Calu3 (cell line): ENCODE results near the gene FAM131B. TPM values are rescaled to one million over a fixed set of nuclear protein-coding genes. Genes with fewer than 3 reads are reported as not detected.

Experiments used
- BruUV-seq: library from RNA; stranded (reverse); fragments of 400-500 nt; replicated peaks from 2 replicates; lab custom pipeline; 2021; lab: Mats Ljungman, UMichigan
- CTCF ChIA-PET: fragments of 300-600 bp; sonication (Branson Sonifier 250); formaldehyde crosslinking; loops from one replicate; lab custom pipeline; 2022; ENCODE audit warnings: antibody characterized with exemption; lab: Charles Lee
- DNase-seq: peaks from one replicate; pipeline ENCODE4 v3.0.0; 2022
- H3K27ac Mint-ChIP-seq: one replicate; pipeline ENCODE4 v1.8.0; 2022; ENCODE audit warnings: mixed read lengths; ENCODE audit not compliant: unreplicated experiment
- H3K27me3 Mint-ChIP-seq: one replicate; pipeline ENCODE4 v1.8.0; 2022; ENCODE audit warnings: mixed read lengths; ENCODE audit not compliant: unreplicated experiment
- H3K36me3 Mint-ChIP-seq: one replicate; pipeline ENCODE4 v1.8.0; 2022; ENCODE audit warnings: mild to moderate bottlenecking, moderate library complexity, mixed read lengths; ENCODE audit not compliant: insufficient read depth, unreplicated experiment
- H3K4me1 Mint-ChIP-seq: one replicate; pipeline ENCODE4 v1.8.0; 2022; ENCODE audit warnings: mild to moderate bottlenecking, low read depth, mixed read lengths; ENCODE audit not compliant: unreplicated experiment
- H3K4me3 Mint-ChIP-seq: one replicate; pipeline ENCODE4 v1.8.0; 2022; ENCODE audit warnings: mild to moderate bottlenecking, low read depth, moderate library complexity, mixed read lengths; ENCODE audit not compliant: unreplicated experiment
- H3K9me3 Mint-ChIP-seq: one replicate; pipeline ENCODE4 v1.8.0; 2022; ENCODE audit warnings: low read depth, mixed read lengths; ENCODE audit not compliant: unreplicated experiment
- intact Hi-C: fragments of 100-400 bp; cut with micrococcal nuclease; formaldehyde crosslinking; loops from one replicate; pipeline ENCODE4 v1.10.0; 2022; ENCODE audit not compliant: unreplicated experiment
- total RNA-seq: library from RNA; stranded (reverse); gene quantifications from 2 replicates; pipeline ENCODE4 v1.2.3, GENCODE V29; 2022
- TF ChIP-seq, protein P1 (sequence below): fragments of 200-600 bp; IDR thresholded peaks from one replicate; pipeline ENCODE4 v1.8.0; 2022; ENCODE audit warnings: antibody characterized with exemption; ENCODE audit not compliant: unreplicated experiment

Gene FAM131B
- total RNA-seq, 1 experiment from 2014 or later = 0.19 TPM

DNA sequence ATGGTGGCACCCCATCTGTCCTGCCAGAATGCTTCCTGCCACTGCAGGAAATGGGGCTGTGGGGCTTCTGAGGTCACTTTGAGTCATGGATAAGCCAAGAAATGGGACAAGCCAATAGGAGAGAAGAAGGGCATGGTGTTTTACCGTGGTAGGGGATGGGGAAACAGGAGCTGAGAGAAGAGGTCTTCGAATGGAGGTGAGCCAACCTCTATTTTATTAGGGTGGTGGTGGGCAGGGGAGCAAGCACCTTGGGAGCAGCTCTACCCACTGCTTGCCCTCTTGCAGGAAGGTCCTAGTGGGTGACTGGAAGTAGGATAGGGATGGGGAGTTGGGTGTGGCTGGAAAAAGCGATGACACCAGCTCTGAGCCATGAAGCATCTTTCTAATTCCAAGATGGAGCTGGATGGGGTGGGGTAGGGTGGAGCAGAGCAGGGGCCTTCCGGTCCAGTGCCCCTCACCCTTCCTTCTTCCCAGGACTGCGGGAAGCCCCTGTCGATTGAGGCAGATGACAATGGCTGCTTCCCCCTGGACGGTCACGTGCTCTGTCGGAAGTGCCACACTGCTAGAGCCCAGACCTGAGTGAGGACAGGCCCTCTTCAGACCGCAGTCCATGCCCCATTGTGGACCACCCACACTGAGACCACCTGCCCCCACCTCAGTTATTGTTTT is 27.7 kb upstream of the FAM131B start:
- Mint-ChIP-seq H3K36me3 (peaks cover 52% of the 10 kb centered on the region), H3K4me1 (no peaks in the 10 kb centered on the region), H3K4me3 (no peak overlapping the region), H3K27me3 (no peaks in the 10 kb centered on the region), H3K27ac (no peak overlapping the region), H3K9me3 (no peaks in the 10 kb centered on the region)
- intact Hi-C loops = no loop called here
- DNase-seq = no peak
- CTCF ChIA-PET = no interaction called here
- TSS peak; percentile 48 for BruUV-seq
- TF ChIP-seq, protein P1, sequence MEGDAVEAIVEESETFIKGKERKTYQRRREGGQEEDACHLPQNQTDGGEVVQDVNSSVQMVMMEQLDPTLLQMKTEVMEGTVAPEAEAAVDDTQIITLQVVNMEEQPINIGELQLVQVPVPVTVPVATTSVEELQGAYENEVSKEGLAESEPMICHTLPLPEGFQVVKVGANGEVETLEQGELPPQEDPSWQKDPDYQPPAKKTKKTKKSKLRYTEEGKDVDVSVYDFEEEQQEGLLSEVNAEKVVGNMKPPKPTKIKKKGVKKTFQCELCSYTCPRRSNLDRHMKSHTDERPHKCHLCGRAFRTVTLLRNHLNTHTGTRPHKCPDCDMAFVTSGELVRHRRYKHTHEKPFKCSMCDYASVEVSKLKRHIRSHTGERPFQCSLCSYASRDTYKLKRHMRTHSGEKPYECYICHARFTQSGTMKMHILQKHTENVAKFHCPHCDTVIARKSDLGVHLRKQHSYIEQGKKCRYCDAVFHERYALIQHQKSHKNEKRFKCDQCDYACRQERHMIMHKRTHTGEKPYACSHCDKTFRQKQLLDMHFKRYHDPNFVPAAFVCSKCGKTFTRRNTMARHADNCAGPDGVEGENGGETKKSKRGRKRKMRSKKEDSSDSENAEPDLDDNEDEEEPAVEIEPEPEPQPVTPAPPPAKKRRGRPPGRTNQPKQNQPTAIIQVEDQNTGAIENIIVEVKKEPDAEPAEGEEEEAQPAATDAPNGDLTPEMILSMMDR = no peak

DNA sequence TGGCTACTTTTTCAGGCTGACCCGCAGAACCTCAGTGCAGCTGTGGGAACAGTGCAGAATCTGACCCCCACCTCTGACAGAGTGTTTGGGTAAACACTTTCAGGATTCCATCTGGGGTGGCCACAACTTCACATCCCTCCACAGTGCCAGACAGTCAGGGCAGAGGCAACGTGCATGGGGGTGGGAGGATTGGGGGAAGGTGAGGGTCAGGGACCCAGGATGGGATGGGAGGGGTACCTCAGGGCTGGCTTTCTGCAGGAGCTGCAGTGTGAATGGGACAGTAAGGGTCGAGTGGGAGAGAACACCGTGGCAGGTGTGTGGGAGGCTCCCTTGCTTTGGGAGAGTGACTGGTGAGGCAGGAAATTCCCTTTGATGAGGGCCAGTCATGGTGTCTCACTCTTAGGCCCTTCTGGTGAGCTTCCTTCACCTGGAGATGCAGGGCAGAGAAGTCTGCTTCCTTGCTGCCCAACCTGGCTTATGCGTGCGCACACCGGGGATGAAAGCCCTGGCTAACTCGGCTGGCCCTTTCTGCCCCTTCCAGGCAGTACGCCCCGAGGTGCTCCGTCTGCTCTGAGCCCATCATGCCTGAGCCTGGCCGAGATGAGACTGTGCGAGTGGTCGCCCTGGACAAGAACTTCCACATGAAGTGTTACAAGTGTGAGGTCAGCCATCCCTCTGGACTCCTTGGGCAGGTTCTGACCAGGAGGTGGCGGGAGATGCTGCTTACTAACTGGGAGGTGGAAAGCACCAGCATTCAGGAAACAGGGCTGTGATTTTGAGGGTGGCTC is 27.0 kb upstream of the FAM131B start:
- Mint-ChIP-seq H3K36me3 (peaks cover 47% of the 10 kb centered on the region), H3K27me3 (no peaks in the 10 kb centered on the region), H3K9me3 (no peaks in the 10 kb centered on the region), H3K27ac (no peak overlapping the region), H3K4me3 (no peak overlapping the region), H3K4me1 (no peaks in the 10 kb centered on the region)
- no peak for DNase-seq
- TF ChIP-seq, protein P1 = no peak
- intact Hi-C loops = no loop called here
- no TSS peak for BruUV-seq
- CTCF ChIA-PET = no interaction called here

DNA sequence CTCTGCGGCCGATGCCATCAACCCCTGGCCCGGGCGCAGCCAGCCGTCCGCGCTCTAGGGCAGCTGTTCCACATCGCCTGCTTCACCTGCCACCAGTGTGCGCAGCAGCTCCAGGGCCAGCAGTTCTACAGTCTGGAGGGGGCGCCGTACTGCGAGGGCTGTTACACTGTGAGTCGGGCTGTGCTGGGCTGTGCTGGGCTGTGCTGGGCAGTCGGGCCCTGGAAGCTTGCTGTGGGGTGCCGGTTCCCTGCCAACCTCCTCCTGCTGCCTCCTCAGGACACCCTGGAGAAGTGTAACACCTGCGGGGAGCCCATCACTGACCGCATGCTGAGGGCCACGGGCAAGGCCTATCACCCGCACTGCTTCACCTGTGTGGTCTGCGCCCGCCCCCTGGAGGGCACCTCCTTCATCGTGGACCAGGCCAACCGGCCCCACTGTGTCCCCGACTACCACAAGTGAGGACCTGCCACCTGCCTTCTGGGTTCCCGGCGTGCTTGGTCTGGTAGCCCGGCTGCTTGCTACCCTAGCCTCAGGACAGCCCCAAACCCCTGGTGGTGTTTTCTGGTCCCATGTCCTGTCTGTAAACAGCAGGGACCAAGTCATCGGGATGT is 26.1 kb upstream of the FAM131B start:
- H3K27ac Mint-ChIP-seq = no peak overlapping the region
- CTCF ChIA-PET = interaction anchor here (1.1 kb wide), 1 partner anchor 33 kb away, joined by 3 read pairs; no protein-coding TSS in a partner anchor
- no TSS peak for BruUV-seq

DNA sequence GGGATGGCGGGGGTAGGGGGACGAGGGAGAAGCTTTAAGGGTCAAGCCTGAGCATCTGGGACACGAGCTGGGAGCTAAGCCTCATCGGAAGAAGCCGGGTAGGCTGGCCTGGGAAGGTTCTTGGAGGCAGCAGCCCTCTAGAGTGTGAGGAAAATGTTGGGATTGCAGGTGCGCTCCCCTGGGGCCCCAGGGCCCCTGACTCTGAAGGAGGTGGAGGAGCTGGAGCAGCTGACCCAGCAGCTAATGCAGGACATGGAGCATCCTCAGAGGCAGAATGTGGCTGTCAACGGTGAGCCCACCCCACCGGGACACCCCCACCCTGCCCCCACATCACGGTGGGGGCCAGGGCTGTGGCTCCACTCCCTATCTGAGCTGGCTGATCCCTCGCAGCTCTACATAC is 25.5 kb upstream of the FAM131B start:
- no peaks in the 10 kb centered on the region for H3K4me1 Mint-ChIP-seq
- no TSS peak for BruUV-seq
- DNase-seq = no peak
- TF ChIP-seq, protein P1 = no peak
- CTCF ChIA-PET = interaction anchor here (1.1 kb wide), 1 partner anchor 33 kb away, joined by 3 read pairs; no protein-coding TSS in a partner anchor
- H3K27me3 Mint-ChIP-seq = no peaks in the 10 kb centered on the region
- peaks cover 43% of the 10 kb centered on the region for H3K36me3 Mint-ChIP-seq
- no peaks in the 10 kb centered on the region for H3K9me3 Mint-ChIP-seq
- no peak overlapping the region for H3K4me3 Mint-ChIP-seq
- intact Hi-C loops = no loop called here
- no peak overlapping the region for H3K27ac Mint-ChIP-seq

More for the DNA sequence above, 26.1 kb upstream of the FAM131B start:
- Mint-ChIP-seq H3K4me3 (no peak overlapping the region), H3K27me3 (no peaks in the 10 kb centered on the region), H3K9me3 (no peaks in the 10 kb centered on the region), H3K36me3 (peaks cover 43% of the 10 kb centered on the region), H3K4me1 (no peaks in the 10 kb centered on the region)
- TF ChIP-seq, protein P1 = no peak
- DNase-seq = no peak
- intact Hi-C loops = no loop called here
